MM.1S (cell line): ENCODE results near the gene AARS2.

Source experiments
- DNase-seq: peaks from one replicate; pipeline ENCODE4 v3.0.0-alpha.2; 2015
- H2AFZ ChIP-seq: fragments of 300-600 bp; sonication (generic); 2 replicates; pipeline ENCODE4 v1.6.0; 2016; ENCODE audit warnings: antibody characterized with exemption, low read length
- H3F3A ChIP-seq: fragments of 300-600 bp; sonication (generic); 2 replicates; pipeline ENCODE4 v1.6.1; 2016; ENCODE audit warnings: mild to moderate bottlenecking, antibody characterized with exemption, low read length, moderate library complexity, mixed read lengths; ENCODE audit not compliant: insufficient read depth
- H3K27ac ChIP-seq: fragments of 300-600 bp; sonication (generic); 2 replicates; pipeline ENCODE4 v1.5.1; 2016; ENCODE audit warnings: mild to moderate bottlenecking, low read length
- H3K27me3 ChIP-seq: fragments of 300-600 bp; sonication (generic); replicated peaks from 2 replicates; pipeline ENCODE4 v1.6.0; 2016; ENCODE audit warnings: low read length; ENCODE audit not compliant: insufficient read depth
- H3K36me3 ChIP-seq: fragments of 300-600 bp; sonication (generic); replicated peaks from 2 replicates; pipeline ENCODE4 v1.6.1; 2016; ENCODE audit warnings: mild to moderate bottlenecking, low read length, mixed read lengths; ENCODE audit not compliant: insufficient read depth
- H3K4me1 ChIP-seq: fragments of 300-600 bp; sonication (generic); 2 replicates; pipeline ENCODE4 v1.6.1; 2016; ENCODE audit warnings: low read length, mixed read lengths
- H3K4me2 ChIP-seq: fragments of 300-600 bp; sonication (generic); 2 replicates; pipeline ENCODE4 v1.6.0; 2016; ENCODE audit warnings: low read depth, low read length
- H3K4me3 ChIP-seq: fragments of 300-600 bp; sonication (generic); 2 replicates; pipeline ENCODE4 v1.5.1; 2016; ENCODE audit warnings: low read length, mixed read lengths
- H3K79me2 ChIP-seq: fragments of 300-600 bp; sonication (generic); 2 replicates; pipeline ENCODE4 v1.6.1; 2016; ENCODE audit warnings: mixed run types, low read length, mixed read lengths
- H3K9ac ChIP-seq: fragments of 300-600 bp; sonication (generic); 2 replicates; pipeline ENCODE4 v1.6.1; 2016; ENCODE audit warnings: low read length, mixed read lengths
- H3K9me2 ChIP-seq: fragments of 300-600 bp; sonication (generic); replicated peaks from 2 replicates; pipeline ENCODE4 v1.6.1; 2016; ENCODE audit warnings: mild to moderate bottlenecking, low read length, mixed read lengths; ENCODE audit not compliant: insufficient read depth
- H3K9me3 ChIP-seq: fragments of 300-600 bp; sonication (generic); replicated peaks from 2 replicates; pipeline ENCODE4 v1.6.1; 2016; ENCODE audit warnings: mild to moderate bottlenecking, low read length, mixed read lengths; ENCODE audit not compliant: insufficient read depth
- H4K20me1 ChIP-seq: fragments of 300-600 bp; sonication (generic); 2 replicates; pipeline ENCODE4 v1.6.1; 2016; ENCODE audit warnings: mild to moderate bottlenecking, low read length, moderate library complexity, mixed read lengths; ENCODE audit not compliant: insufficient read depth
- EZH2 ChIP-seq: fragments of 300-600 bp; sonication (generic); optimal IDR thresholded peaks from 2 replicates; pipeline ENCODE3; 2017; ENCODE audit warnings: low read depth, mild to moderate bottlenecking, antibody characterized with exemption, low read length, mixed read lengths
- EZH2phosphoT487 ChIP-seq: fragments of 300-600 bp; sonication (generic); IDR thresholded peaks from 2 replicates; pipeline ENCODE4 v1.6.1; 2018; ENCODE audit warnings: antibody characterized with exemption, low read length
- TF ChIP-seq, protein P1 (sequence below): fragments of 300-600 bp; sonication (generic); IDR thresholded peaks from 2 replicates; pipeline ENCODE4 v1.5.1; 2016; ENCODE audit warnings: antibody characterized with exemption, low read length, mixed read lengths

The AARS2 gene

DNA sequence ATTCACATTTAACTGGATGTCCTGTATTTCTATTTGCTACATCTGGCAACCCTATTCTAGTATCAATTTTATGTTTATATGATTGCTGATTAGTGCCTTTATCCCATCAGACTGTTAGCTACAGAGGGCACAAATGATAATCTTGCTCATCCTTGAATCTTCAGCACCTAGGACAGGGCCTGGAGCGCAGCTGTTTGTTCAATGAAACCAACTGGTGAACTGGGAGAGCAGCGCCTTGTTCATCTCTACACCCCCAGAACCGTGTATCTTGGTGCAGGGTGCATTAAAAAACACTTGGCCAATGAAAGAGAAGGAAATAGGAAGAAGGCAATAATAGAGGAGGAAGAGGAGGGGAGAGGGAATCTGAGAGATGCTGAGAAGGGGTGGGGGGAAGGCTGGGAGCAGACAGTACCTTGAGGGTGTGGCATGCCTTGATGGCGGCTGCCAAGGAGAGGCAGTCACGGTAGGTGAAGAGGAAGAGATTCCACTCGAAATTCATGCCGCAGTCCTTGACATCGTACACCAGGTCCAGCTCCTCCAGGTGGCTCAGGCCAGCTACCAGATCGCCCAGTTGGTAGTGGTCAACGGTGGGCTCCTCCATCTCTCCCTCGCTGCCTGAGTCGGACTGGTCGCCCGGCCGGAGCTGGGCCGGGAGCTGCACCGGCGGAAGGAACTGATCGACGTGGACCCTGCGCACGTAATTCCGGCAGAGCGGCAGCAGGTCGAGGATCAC is 27.4 kb downstream of the AARS2 start:
- no peaks in the 10 kb centered on the region for H3K9me2 ChIP-seq
- no peak overlapping the region for H3K4me3 ChIP-seq
- H3K4me2 ChIP-seq: no peak overlapping the region
- no peak for DNase-seq
- H3K9me3 ChIP-seq: no peaks in the 10 kb centered on the region
- H2AFZ ChIP-seq: no peak overlapping the region
- H3K27ac ChIP-seq: no peak overlapping the region
- H3K27me3 ChIP-seq: peaks cover 88% of the 10 kb centered on the region
- no peaks in the 10 kb centered on the region for H3K79me2 ChIP-seq
- no peaks in the 10 kb centered on the region for H3K36me3 ChIP-seq
- no peaks in the 10 kb centered on the region for H4K20me1 ChIP-seq
- H3K4me1 ChIP-seq: no peaks in the 10 kb centered on the region
- H3K9ac ChIP-seq: no peak overlapping the region
- TF ChIP-seq, protein P1, sequence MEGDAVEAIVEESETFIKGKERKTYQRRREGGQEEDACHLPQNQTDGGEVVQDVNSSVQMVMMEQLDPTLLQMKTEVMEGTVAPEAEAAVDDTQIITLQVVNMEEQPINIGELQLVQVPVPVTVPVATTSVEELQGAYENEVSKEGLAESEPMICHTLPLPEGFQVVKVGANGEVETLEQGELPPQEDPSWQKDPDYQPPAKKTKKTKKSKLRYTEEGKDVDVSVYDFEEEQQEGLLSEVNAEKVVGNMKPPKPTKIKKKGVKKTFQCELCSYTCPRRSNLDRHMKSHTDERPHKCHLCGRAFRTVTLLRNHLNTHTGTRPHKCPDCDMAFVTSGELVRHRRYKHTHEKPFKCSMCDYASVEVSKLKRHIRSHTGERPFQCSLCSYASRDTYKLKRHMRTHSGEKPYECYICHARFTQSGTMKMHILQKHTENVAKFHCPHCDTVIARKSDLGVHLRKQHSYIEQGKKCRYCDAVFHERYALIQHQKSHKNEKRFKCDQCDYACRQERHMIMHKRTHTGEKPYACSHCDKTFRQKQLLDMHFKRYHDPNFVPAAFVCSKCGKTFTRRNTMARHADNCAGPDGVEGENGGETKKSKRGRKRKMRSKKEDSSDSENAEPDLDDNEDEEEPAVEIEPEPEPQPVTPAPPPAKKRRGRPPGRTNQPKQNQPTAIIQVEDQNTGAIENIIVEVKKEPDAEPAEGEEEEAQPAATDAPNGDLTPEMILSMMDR: no peak
- TF ChIP-seq EZH2phosphoT487: no peak
- no peak for TF ChIP-seq EZH2
- no peaks in the 10 kb centered on the region for H3F3A ChIP-seq

DNA sequence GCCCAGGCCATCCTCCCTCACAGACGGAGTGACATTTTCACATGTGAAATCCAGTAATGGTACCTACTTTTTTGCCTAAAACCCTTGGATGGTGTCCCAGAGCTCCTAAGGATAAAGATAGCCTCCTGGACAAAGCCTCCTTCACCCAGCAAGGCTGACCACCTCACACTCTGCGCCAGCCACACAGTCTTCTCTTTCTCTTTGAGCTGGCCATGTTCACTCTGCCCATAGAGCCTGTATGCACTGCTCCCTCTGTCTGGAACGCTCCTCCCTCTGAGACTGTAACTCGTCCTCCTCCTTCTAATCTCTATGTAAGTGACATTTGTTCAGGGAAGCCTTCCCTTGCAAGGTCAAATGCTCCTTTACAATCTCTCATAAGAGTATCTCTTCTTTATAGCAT is 28.3 kb downstream of the AARS2 start:
- no peaks in the 10 kb centered on the region for H3K79me2 ChIP-seq
- no peak overlapping the region for H2AFZ ChIP-seq
- no peaks in the 10 kb centered on the region for H3K9me2 ChIP-seq
- H4K20me1 ChIP-seq: no peaks in the 10 kb centered on the region
- no peak for DNase-seq
- H3K27me3 ChIP-seq: peaks cover 84% of the 10 kb centered on the region
- H3K4me1 ChIP-seq: no peaks in the 10 kb centered on the region
- H3K36me3 ChIP-seq: no peaks in the 10 kb centered on the region
- no peak overlapping the region for H3K4me3 ChIP-seq
- H3K9ac ChIP-seq: no peak overlapping the region
- no peaks in the 10 kb centered on the region for H3F3A ChIP-seq
- no peak overlapping the region for H3K4me2 ChIP-seq
- TF ChIP-seq, protein P1: no peak
- TF ChIP-seq EZH2 (no peak), EZH2phosphoT487 (no peak)
- H3K9me3 ChIP-seq: no peaks in the 10 kb centered on the region
- no peak overlapping the region for H3K27ac ChIP-seq

DNA sequence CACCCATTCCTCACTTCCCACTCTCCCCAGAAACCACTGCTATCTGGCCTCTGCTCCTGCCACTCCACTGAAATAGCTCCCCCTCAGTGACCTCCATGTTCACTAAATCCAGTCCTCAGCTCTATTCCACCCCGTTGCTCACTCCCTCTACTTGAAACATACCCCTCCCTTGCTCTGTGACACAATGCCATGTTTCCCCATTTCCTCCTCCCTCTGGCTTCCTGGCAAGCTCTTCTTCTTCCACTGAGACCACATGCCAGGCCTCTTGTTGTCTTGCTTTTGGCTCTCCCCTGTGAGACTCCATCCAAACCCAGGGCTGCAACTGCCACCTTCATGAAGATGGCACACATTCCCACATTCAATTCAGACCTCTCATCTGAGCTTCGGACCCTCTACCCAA is 29.0 kb downstream of the AARS2 start:
- Histone ChIP-seq H3K27me3 (peaks cover 77% of the 10 kb centered on the region), H3K9me3 (no peaks in the 10 kb centered on the region), H4K20me1 (no peaks in the 10 kb centered on the region), H3K9me2 (no peaks in the 10 kb centered on the region), H2AFZ (no peak overlapping the region), H3K9ac (no peak overlapping the region), H3K36me3 (no peaks in the 10 kb centered on the region), H3K4me2 (no peak overlapping the region), H3K4me3 (no peak overlapping the region), H3F3A (no peaks in the 10 kb centered on the region), H3K79me2 (no peaks in the 10 kb centered on the region), H3K27ac (no peak overlapping the region), H3K4me1 (no peaks in the 10 kb centered on the region)
- DNase-seq: no peak
- no peak for TF ChIP-seq EZH2phosphoT487
- TF ChIP-seq, protein P1: no peak
- TF ChIP-seq EZH2: no peak
